Smooth muscle cell (in vitro differentiated cells): ENCODE data around the gene CST9L. TPM values are rescaled to one million over a fixed set of nuclear protein-coding genes. Genes with fewer than 3 reads are reported as not detected.

Experiments used
- DNase-seq: peaks from one replicate; lab custom pipeline; 2025; ENCODE audit not compliant: unreplicated experiment; lab: John Stamatoyannopoulos, UW
- H2AFZ ChIP-seq: fragments of 200-600 bp; sonication (generic); 2 replicates; pipeline ENCODE4 v1.6.0; 2016; ENCODE audit warnings: antibody characterized with exemption, low read depth, mild to moderate bottlenecking
- H3F3A ChIP-seq: fragments of 200-600 bp; sonication (generic); 2 replicates; pipeline ENCODE4 v1.6.0; 2017; ENCODE audit warnings: antibody characterized with exemption, low read depth
- H3K27ac ChIP-seq: fragments of 200-600 bp; sonication (generic); 2 replicates; pipeline ENCODE4 v1.5.1; 2016; ENCODE audit warnings: low read depth, mild to moderate bottlenecking
- H3K27me3 ChIP-seq: fragments of 200-600 bp; sonication (generic); 2 replicates; pipeline ENCODE4 v1.6.1; 2016; ENCODE audit warnings: low read depth, mild to moderate bottlenecking
- H3K36me3 ChIP-seq: fragments of 200-600 bp; sonication (generic); 2 replicates; pipeline ENCODE4 v1.5.1; 2016; ENCODE audit warnings: low read depth
- H3K4me1 ChIP-seq: fragments of 200-600 bp; sonication (generic); 2 replicates; pipeline ENCODE4 v1.5.1; 2016; ENCODE audit warnings: low read depth
- H3K4me2 ChIP-seq: fragments of 200-600 bp; sonication (generic); 2 replicates; pipeline ENCODE4 v1.6.0; 2016; ENCODE audit warnings: mild to moderate bottlenecking
- H3K4me3 ChIP-seq: fragments of 200-600 bp; sonication (generic); 2 replicates; pipeline ENCODE4 v1.5.1; 2016; ENCODE audit warnings: mild to moderate bottlenecking
- H3K79me2 ChIP-seq: fragments of 200-600 bp; sonication (generic); 2 replicates; pipeline ENCODE4 v1.6.0; 2016; ENCODE audit warnings: low read depth, mild to moderate bottlenecking
- H3K9ac ChIP-seq: fragments of 200-600 bp; sonication (generic); 2 replicates; pipeline ENCODE4 v1.6.0; 2016; ENCODE audit warnings: low read depth
- H3K9me3 ChIP-seq: fragments of 200-600 bp; sonication (generic); replicated peaks from 2 replicates; pipeline ENCODE4 v1.5.1; 2016; ENCODE audit warnings: low read depth
- H4K20me1 ChIP-seq: fragments of 200-600 bp; sonication (generic); 2 replicates; pipeline ENCODE4 v1.6.0; 2016; ENCODE audit warnings: low read depth
- WGBS: methylation state at CpG from one replicate; pipeline ENCODE4 v1.1.7; 2016; ENCODE audit warnings: low lambda C conversion rate; 5-methylcytosine and 5-hydroxymethylcytosine counted together
- polyA plus RNA-seq: library from polyadenylated mRNA; unstranded; fragments of >200 nt; fragmentation: Nextera tagmentation; extraction: Ambion mirVana; gene quantifications from 2 replicates; pipeline ENCODE4 v1.2.1, GENCODE V29; 2016
- total RNA-seq: library from RNA; depleted of rRNA; stranded (reverse); fragments of >200 nt; gene quantifications from 2 replicates; pipeline ENCODE4 v1.2.3, GENCODE V29; 2014
- TF ChIP-seq, protein P1 (sequence below): fragments of 200-600 bp; sonication (generic); IDR thresholded peaks from 2 replicates; pipeline ENCODE4 v1.5.1; 2017; ENCODE audit warnings: borderline replicate concordance, mild to moderate bottlenecking, antibody characterized with exemption; ENCODE audit not compliant: insufficient read depth, poor library complexity, severe bottlenecking

The CST9L gene
- total and polyA plus RNA-seq, 2 experiments from 2014 or later = not detected

DNA sequence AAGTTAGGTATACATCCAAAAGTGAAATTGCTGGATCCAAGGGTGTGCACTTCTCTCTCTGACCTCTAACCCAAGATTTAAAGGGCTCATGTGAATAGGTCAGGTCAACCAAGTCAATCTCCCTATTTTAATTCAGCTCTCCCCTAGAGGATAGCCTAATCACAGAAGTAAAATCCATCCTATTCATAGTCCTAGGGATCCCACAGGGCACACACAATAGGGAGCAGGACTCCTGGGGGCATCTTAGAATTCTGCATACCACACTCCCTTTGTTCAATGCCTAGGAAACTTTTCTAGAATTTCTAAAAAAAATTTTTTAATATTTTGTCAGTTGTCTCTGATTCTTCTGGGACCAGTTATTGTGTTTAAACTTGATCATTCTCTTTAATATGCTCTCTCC is 35.1 kb downstream of the CST9L start:
- no peak overlapping the region for H2AFZ ChIP-seq
- H3K79me2 ChIP-seq = no peaks in the 10 kb centered on the region
- H3K9me3 ChIP-seq = no peaks in the 10 kb centered on the region
- H3K4me2 ChIP-seq = no peak overlapping the region
- DNase-seq = no peak
- H3K27ac ChIP-seq = no peak overlapping the region
- TF ChIP-seq, protein P1, sequence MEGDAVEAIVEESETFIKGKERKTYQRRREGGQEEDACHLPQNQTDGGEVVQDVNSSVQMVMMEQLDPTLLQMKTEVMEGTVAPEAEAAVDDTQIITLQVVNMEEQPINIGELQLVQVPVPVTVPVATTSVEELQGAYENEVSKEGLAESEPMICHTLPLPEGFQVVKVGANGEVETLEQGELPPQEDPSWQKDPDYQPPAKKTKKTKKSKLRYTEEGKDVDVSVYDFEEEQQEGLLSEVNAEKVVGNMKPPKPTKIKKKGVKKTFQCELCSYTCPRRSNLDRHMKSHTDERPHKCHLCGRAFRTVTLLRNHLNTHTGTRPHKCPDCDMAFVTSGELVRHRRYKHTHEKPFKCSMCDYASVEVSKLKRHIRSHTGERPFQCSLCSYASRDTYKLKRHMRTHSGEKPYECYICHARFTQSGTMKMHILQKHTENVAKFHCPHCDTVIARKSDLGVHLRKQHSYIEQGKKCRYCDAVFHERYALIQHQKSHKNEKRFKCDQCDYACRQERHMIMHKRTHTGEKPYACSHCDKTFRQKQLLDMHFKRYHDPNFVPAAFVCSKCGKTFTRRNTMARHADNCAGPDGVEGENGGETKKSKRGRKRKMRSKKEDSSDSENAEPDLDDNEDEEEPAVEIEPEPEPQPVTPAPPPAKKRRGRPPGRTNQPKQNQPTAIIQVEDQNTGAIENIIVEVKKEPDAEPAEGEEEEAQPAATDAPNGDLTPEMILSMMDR = no peak
- H3K4me3 ChIP-seq = no peak overlapping the region
- H3K36me3 ChIP-seq = no peaks in the 10 kb centered on the region
- H3K27me3 ChIP-seq = no peaks in the 10 kb centered on the region
- H3K9ac ChIP-seq = no peak overlapping the region
- peaks cover 20% of the 10 kb centered on the region for H3K4me1 ChIP-seq
- no peaks in the 10 kb centered on the region for H4K20me1 ChIP-seq
- H3F3A ChIP-seq = no peaks in the 10 kb centered on the region

DNA sequence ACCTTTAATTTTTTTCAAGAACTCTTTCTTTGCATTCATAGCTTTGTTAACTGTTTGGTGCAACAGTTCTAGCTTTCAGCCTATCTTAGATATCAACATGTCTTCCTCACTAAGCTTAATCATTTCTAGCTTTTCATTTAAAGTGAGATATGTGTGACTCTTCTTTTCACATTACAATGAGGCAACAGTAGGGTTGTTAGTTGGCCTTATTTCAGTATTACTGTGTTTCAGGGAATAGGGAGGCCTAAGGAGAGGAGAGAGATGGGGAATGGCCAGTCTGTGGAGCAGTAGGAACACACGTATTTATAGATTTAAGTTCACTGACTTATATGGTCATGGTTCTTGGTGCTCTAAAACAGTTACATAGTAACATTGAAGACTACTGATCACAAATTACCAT is 35.8 kb downstream of the CST9L start:
- Histone ChIP-seq H3K4me2 (no peak overlapping the region), H3K79me2 (no peaks in the 10 kb centered on the region), H3K27ac (no peak overlapping the region), H3K9ac (no peak overlapping the region), H4K20me1 (no peaks in the 10 kb centered on the region), H3K9me3 (no peaks in the 10 kb centered on the region), H3F3A (no peaks in the 10 kb centered on the region), H3K4me1 (peaks cover 20% of the 10 kb centered on the region), H3K4me3 (no peak overlapping the region), H3K27me3 (no peaks in the 10 kb centered on the region), H3K36me3 (no peaks in the 10 kb centered on the region), H2AFZ (no peak overlapping the region)
- TF ChIP-seq, protein P1 = no peak
- WGBS = 80% methylated on average over 1 of the region's 1 CpG
- DNase-seq = no peak

DNA sequence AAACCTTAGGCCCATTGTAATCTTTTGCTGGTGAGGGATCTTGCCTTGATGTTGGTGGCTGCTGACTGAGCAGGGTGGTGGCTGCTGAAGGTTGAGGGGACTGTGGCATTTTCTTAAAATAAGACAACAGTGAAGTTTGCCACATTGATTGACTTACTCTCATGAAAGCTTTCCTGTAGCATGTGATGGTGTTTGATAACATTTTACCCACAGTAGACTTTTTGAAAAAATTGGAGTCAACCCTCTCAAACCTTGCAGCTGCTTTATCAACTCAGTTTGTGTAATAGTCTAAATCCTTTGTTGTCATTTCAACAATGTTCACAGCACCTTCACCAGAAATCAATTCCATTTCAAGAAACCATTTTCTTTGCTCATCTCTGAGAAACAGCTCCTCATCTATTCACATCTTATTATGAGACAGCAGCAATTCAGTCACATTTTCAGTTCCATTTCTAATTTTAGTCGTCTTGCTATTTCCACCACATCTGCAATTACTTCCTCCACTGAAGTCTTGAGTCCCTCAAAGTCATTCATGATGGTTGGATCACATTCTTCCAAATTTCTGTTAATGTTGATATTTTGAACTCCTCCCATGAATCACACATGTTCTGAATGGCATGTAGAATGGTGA is 37.2 kb downstream of the CST9L start:
- no peaks in the 10 kb centered on the region for H3K27me3 ChIP-seq
- DNase-seq = no peak
- TF ChIP-seq, protein P1 = no peak

DNA sequence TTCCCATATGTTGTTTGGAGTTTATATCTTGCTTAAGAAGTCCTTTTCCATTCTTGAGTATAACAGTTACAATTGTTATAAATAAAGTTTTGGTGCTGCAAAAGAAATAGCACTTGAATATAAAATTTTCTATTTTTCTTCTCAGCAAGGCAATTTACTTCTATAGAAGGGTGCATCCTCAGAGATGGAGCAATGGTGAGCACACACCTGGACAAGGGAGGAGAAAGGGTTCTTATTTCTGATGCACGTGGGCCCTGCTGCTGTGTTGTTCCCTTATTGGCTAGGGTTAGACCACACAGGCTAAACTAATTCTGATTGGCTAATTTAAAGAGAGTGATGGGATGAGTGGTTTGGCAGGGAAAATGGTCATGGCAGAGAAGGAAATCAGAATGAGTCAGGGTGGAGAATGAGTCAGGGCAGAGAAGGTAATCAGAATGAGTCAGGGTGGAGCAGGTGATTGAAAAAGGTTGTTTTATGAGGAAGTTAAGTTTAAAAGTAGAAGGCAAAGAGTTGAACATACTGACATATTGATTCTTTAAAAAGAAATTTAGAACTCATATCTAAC is 39.3 kb downstream of the CST9L start:
- Histone ChIP-seq H3K4me1 (peaks cover 19% of the 10 kb centered on the region), H2AFZ (no peak overlapping the region), H3K9ac (no peak overlapping the region), H3K27me3 (no peaks in the 10 kb centered on the region), H3K27ac (peak overlapping the region; percentile 30), H4K20me1 (no peaks in the 10 kb centered on the region), H3F3A (no peaks in the 10 kb centered on the region), H3K36me3 (no peaks in the 10 kb centered on the region), H3K9me3 (no peaks in the 10 kb centered on the region), H3K4me2 (no peak overlapping the region), H3K4me3 (no peak overlapping the region), H3K79me2 (no peaks in the 10 kb centered on the region)
- TF ChIP-seq, protein P1 = no peak
- 36% methylated on average over 1 of the region's 1 CpG for WGBS
- no peak for DNase-seq

More for the DNA sequence above, 37.2 kb downstream of the CST9L start:
- Histone ChIP-seq H3K4me1 (peaks cover 20% of the 10 kb centered on the region), H2AFZ (no peak overlapping the region), H4K20me1 (no peaks in the 10 kb centered on the region), H3K9me3 (no peaks in the 10 kb centered on the region), H3K4me3 (no peak overlapping the region), H3K79me2 (no peaks in the 10 kb centered on the region), H3F3A (no peaks in the 10 kb centered on the region), H3K36me3 (no peaks in the 10 kb centered on the region), H3K9ac (no peak overlapping the region), H3K4me2 (no peak overlapping the region), H3K27ac (no peak overlapping the region)
- 80% methylated on average over 1 of the region's 1 CpG for WGBS
